Measurements from ENCODE around the gene RPL32. TPM values are rescaled to one million over a fixed set of nuclear protein-coding genes. Genes with fewer than 3 reads are reported as not detected.
A peak's percentile ranks its signal among the peaks of the same experiment; 100 is the strongest.

The RPL32 gene
- total RNA-seq, 1 donor from 2014 or later, result 1,479 TPM

GRCh38 chr3:12815719-12816118, 25.6 kb downstream of the RPL32 start:
- FAIRE-seq (no peak), DNase-seq (ENCODE audit: low read depth) (no peak)
- H4K20me1 ChIP-seq (ENCODE audit: insufficient read depth, low read length), result no peaks in the 10 kb centered on the region
- H3K4me2 ChIP-seq (ENCODE audit: low read length), result no peak overlapping the region
- H2AFZ ChIP-seq (ENCODE audit: low read depth, low read length), result no peak overlapping the region
- H3K27ac ChIP-seq (ENCODE audit: low read depth, low read length), result no peak overlapping the region
- Mint-ChIP-seq H3K4me3 (ENCODE audit: unreplicated experiment) (no peak overlapping the region), H3K27me3 (ENCODE audit: low read depth, unreplicated experiment) (peaks cover 8% of the 10 kb centered on the region), H3K27ac (ENCODE audit: unreplicated experiment) (no peak overlapping the region), H3K36me3 (ENCODE audit: low read depth, unreplicated experiment) (peaks cover 7% of the 10 kb centered on the region), H3K4me1 (ENCODE audit: low read depth, unreplicated experiment) (peaks cover 1% of the 10 kb centered on the region), H3K9me3 (ENCODE audit: unreplicated experiment) (no peaks in the 10 kb centered on the region)
- no peaks in the 10 kb centered on the region for H3K36me3 ChIP-seq (ENCODE audit: insufficient read depth, low read length)
- H3K4me3 ChIP-seq (ENCODE audit: insufficient read depth, low read depth, low read length), result no peak overlapping the region
- H3K79me2 ChIP-seq (ENCODE audit: insufficient read depth, low read length), result no peaks in the 10 kb centered on the region
- TF ChIP-seq CTCF (IDR thresholded peaks at IDR 0.05; ENCODE audit: insufficient read depth, low read depth, low read length), result no peak
- TF ChIP-seq EZH2 (IDR thresholded peaks at IDR 0.05; ENCODE audit: insufficient read depth, low read length), result no peak
- no peak overlapping the region for H3K9ac ChIP-seq (ENCODE audit: low read length)
- H3K27me3 ChIP-seq (ENCODE audit: insufficient read depth, low read length), result no peaks in the 10 kb centered on the region
- peaks cover under 1% of the 10 kb centered on the region for H3K4me1 ChIP-seq (ENCODE audit: insufficient read depth, low read length)
- H3K9me3 ChIP-seq (ENCODE audit: insufficient read depth, low read depth, low read length), result no peaks in the 10 kb centered on the region

DNA sequence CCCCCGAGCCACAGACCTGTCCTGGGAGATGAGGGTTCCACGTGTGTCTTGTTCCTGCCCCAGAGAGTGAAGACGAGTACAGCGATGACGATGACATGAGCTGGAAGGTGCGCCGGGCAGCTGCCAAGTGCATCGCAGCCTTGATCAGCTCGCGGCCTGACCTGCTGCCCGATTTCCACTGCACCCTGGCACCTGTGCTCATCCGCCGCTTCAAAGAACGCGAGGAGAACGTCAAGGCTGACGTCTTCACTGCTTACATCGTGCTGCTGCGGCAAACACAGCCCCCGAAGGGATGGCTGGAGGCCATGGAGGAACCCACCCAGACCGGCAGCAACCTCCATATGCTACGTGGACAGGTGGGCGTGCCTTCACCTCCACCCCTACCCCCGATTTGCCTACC, 26.3 kb downstream of the RPL32 start:
- H3K27ac Mint-ChIP-seq (ENCODE audit: unreplicated experiment), result no peak overlapping the region
- no peak overlapping the region for H3K4me3 Mint-ChIP-seq (ENCODE audit: unreplicated experiment)
- no peaks in the 10 kb centered on the region for H3K9me3 Mint-ChIP-seq (ENCODE audit: unreplicated experiment)
- H3K79me2 ChIP-seq (ENCODE audit: insufficient read depth, low read length), result no peaks in the 10 kb centered on the region
- no peak for DNase-seq (ENCODE audit: low read depth)
- H3K27me3 ChIP-seq (ENCODE audit: insufficient read depth, low read length), result no peaks in the 10 kb centered on the region
- no peak overlapping the region for H2AFZ ChIP-seq (ENCODE audit: low read depth, low read length)
- no peak overlapping the region for H3K27ac ChIP-seq (ENCODE audit: low read depth, low read length)
- H3K4me1 ChIP-seq (ENCODE audit: insufficient read depth, low read length), result peaks cover 4% of the 10 kb centered on the region
- H3K9ac ChIP-seq (ENCODE audit: low read length), result no peak overlapping the region
- peaks cover 7% of the 10 kb centered on the region for H3K36me3 Mint-ChIP-seq (ENCODE audit: low read depth, unreplicated experiment)
- no peak for TF ChIP-seq EZH2 (IDR thresholded peaks at IDR 0.05; ENCODE audit: insufficient read depth, low read length)
- TF ChIP-seq CTCF (IDR thresholded peaks at IDR 0.05; ENCODE audit: insufficient read depth, low read depth, low read length), result no peak
- no peaks in the 10 kb centered on the region for H3K9me3 ChIP-seq (ENCODE audit: insufficient read depth, low read depth, low read length)
- no peak overlapping the region for H3K4me2 ChIP-seq (ENCODE audit: low read length)
- peaks cover 8% of the 10 kb centered on the region for H3K27me3 Mint-ChIP-seq (ENCODE audit: low read depth, unreplicated experiment)
- no peaks in the 10 kb centered on the region for H3K36me3 ChIP-seq (ENCODE audit: insufficient read depth, low read length)
- H3K4me3 ChIP-seq (ENCODE audit: insufficient read depth, low read depth, low read length), result no peak overlapping the region
- peaks cover 4% of the 10 kb centered on the region for H3K4me1 Mint-ChIP-seq (ENCODE audit: low read depth, unreplicated experiment)
- H4K20me1 ChIP-seq (ENCODE audit: insufficient read depth, low read length), result no peaks in the 10 kb centered on the region
- no peak for FAIRE-seq

DNA sequence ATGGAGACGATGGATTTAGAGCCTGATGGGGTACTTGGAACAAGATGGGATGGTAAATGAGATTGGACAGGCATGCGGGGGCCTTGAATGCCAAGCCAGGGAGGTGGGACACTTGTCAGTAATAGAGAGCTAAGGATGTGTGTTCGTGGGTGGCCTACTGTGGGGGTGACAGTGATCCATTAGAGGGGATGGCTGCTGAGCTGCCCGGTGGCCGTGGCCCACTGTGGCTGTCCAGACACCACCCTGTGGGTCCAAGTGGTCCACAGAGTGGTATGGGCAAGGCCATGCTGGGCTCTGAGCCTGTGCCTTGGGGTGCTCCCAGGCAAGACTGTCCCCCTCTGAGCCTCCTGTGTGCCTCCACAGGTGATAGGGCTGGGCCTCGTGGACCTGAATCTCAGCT, 27.4 kb downstream of the RPL32 start:
- Histone ChIP-seq H4K20me1 (ENCODE audit: insufficient read depth, low read length) (no peaks in the 10 kb centered on the region), H3K9me3 (ENCODE audit: insufficient read depth, low read depth, low read length) (no peaks in the 10 kb centered on the region)
- H3K27me3 Mint-ChIP-seq (ENCODE audit: low read depth, unreplicated experiment), result peaks cover 8% of the 10 kb centered on the region

More for the DNA sequence above, 27.4 kb downstream of the RPL32 start:
- Mint-ChIP-seq H3K36me3 (ENCODE audit: low read depth, unreplicated experiment) (peaks cover 7% of the 10 kb centered on the region), H3K4me1 (ENCODE audit: low read depth, unreplicated experiment) (peaks cover 4% of the 10 kb centered on the region), H3K9me3 (ENCODE audit: unreplicated experiment) (no peaks in the 10 kb centered on the region), H3K27ac (ENCODE audit: unreplicated experiment) (no peak overlapping the region), H3K4me3 (ENCODE audit: unreplicated experiment) (peak overlapping the region; percentile 14)
- Histone ChIP-seq H3K4me3 (ENCODE audit: insufficient read depth, low read depth, low read length) (no peak overlapping the region), H2AFZ (ENCODE audit: low read depth, low read length) (no peak overlapping the region), H3K4me2 (ENCODE audit: low read length) (no peak overlapping the region), H3K36me3 (ENCODE audit: insufficient read depth, low read length) (no peaks in the 10 kb centered on the region), H3K9ac (ENCODE audit: low read length) (no peak overlapping the region), H3K27me3 (ENCODE audit: insufficient read depth, low read length) (no peaks in the 10 kb centered on the region), H3K79me2 (ENCODE audit: insufficient read depth, low read length) (no peaks in the 10 kb centered on the region), H3K4me1 (ENCODE audit: insufficient read depth, low read length) (peaks cover 4% of the 10 kb centered on the region), H3K27ac (ENCODE audit: low read depth, low read length) (no peak overlapping the region)
- DNase-seq (ENCODE audit: low read depth) (no peak), FAIRE-seq (no peak)
- TF ChIP-seq EZH2 (IDR thresholded peaks at IDR 0.05; ENCODE audit: insufficient read depth, low read length) (no peak), CTCF (IDR thresholded peaks at IDR 0.05; ENCODE audit: insufficient read depth, low read depth, low read length) (no peak)

Data from astrocyte (in vitro differentiated cells and primary cell).